OCI-LY1 (cell line): Measurements from ENCODE around the gene PRKAR1A.
"Not testable (repeated sequence)": the region's sequence is repeated elsewhere in the genome, so short reads cannot be mapped to it uniquely, and the experiment has no call there.

Experiments
- H2AFZ ChIP-seq: fragments of 200-600 bp; sonication (generic), shearing (Covaris generic); 2 replicates; pipeline ENCODE4 v1.6.0; 2014; ENCODE audit warnings: antibody characterized with exemption, mild to moderate bottlenecking, low read length
- H3F3A ChIP-seq: fragments of 200-600 bp; sonication (generic), shearing (Covaris generic); 2 replicates; pipeline ENCODE4 v1.6.0; 2014; ENCODE audit warnings: mild to moderate bottlenecking, antibody characterized with exemption, low read length, moderate library complexity; ENCODE audit not compliant: insufficient read depth
- H3K27ac ChIP-seq: fragments of 200-600 bp; sonication (generic); 2 replicates; pipeline ENCODE4 v1.5.1; 2014; ENCODE audit warnings: low read length, mixed run types, mild to moderate bottlenecking, low read depth; ENCODE audit not compliant: poor library complexity, severe bottlenecking
- H3K27me3 ChIP-seq: fragments of 200-600 bp; sonication (generic); 2 replicates; pipeline ENCODE4 v1.6.0; 2014; ENCODE audit warnings: antibody characterized with exemption, mild to moderate bottlenecking, low read length, moderate library complexity; ENCODE audit not compliant: insufficient read depth
- H3K36me3 ChIP-seq: fragments of 200-600 bp; sonication (generic); 2 replicates; pipeline ENCODE4 v1.6.1; 2014; ENCODE audit warnings: mild to moderate bottlenecking, antibody characterized with exemption, low read length, moderate library complexity, mixed read lengths; ENCODE audit not compliant: insufficient read depth
- H3K4me1 ChIP-seq: fragments of 200-600 bp; sonication (generic); 2 replicates; pipeline ENCODE4 v1.5.1; 2014; ENCODE audit warnings: mild to moderate bottlenecking, low read length, moderate library complexity; ENCODE audit not compliant: insufficient read depth, severe bottlenecking
- H3K4me2 ChIP-seq: fragments of 200-600 bp; sonication (generic), shearing (Covaris generic); 2 replicates; pipeline ENCODE4 v1.6.1; 2014; ENCODE audit warnings: low read length
- H3K4me3 ChIP-seq: fragments of 200-600 bp; sonication (generic); 2 replicates; pipeline ENCODE4 v1.5.1; 2014; ENCODE audit warnings: low read length, low read depth, mild to moderate bottlenecking, mixed read lengths; ENCODE audit not compliant: poor library complexity, severe bottlenecking
- H3K79me2 ChIP-seq: fragments of 200-600 bp; shearing (Covaris generic); 2 replicates; pipeline ENCODE4 v1.6.1; 2016; ENCODE audit warnings: mixed run types, low read length, mixed read lengths; ENCODE audit not compliant: insufficient read depth
- H3K9ac ChIP-seq: fragments of 200-600 bp; sonication (generic), shearing (Covaris generic); 2 replicates; pipeline ENCODE4 v1.6.1; 2014; ENCODE audit warnings: mild to moderate bottlenecking, low read length, mixed read lengths
- H3K9me2 ChIP-seq: fragments of 200-600 bp; sonication (generic), shearing (Covaris generic); 2 replicates; pipeline ENCODE4 v1.6.1; 2014; ENCODE audit warnings: low read depth, mild to moderate bottlenecking, low read length, mixed read lengths
- H3K9me3 ChIP-seq: fragments of 200-600 bp; shearing (Covaris generic); 2 replicates; pipeline ENCODE4 v1.6.1; 2014; ENCODE audit warnings: low read length, mixed read lengths
- H4K20me1 ChIP-seq: fragments of 200-600 bp; sonication (generic), shearing (Covaris generic); 2 replicates; pipeline ENCODE4 v1.6.0; 2016; ENCODE audit warnings: mild to moderate bottlenecking, low read length; ENCODE audit not compliant: insufficient read depth
- EZH2 ChIP-seq: fragments of 200-600 bp; sonication (generic), shearing (Covaris generic); IDR thresholded peaks from 2 replicates; pipeline ENCODE4 v1.8.0; 2017; ENCODE audit warnings: borderline replicate concordance, mixed run types, mild to moderate bottlenecking, antibody characterized with exemption, low read length, moderate library complexity, mixed read lengths
- TF ChIP-seq, protein P1 (sequence below): fragments of 200-600 bp; sonication (generic), shearing (Covaris generic); IDR thresholded peaks from 2 replicates; pipeline ENCODE4 v1.5.1; 2017; ENCODE audit warnings: mild to moderate bottlenecking, antibody characterized with exemption, low read length, moderate library complexity, mixed read lengths

The PRKAR1A gene

GRCh38 chr17:68580236-68580770 lies 68.1 kb downstream of the PRKAR1A start:
- H3K9me3 ChIP-seq, result no peaks in the 10 kb centered on the region
- no peak overlapping the region for H3K27ac ChIP-seq
- H3K36me3 ChIP-seq, result no peaks in the 10 kb centered on the region
- no peaks in the 10 kb centered on the region for H3F3A ChIP-seq
- no peak overlapping the region for H3K4me2 ChIP-seq
- no peaks in the 10 kb centered on the region for H3K9me2 ChIP-seq
- H3K9ac ChIP-seq, result no peak overlapping the region
- no peaks in the 10 kb centered on the region for H3K79me2 ChIP-seq
- no peaks in the 10 kb centered on the region for H3K4me1 ChIP-seq
- no peak overlapping the region for H2AFZ ChIP-seq
- no peaks in the 10 kb centered on the region for H3K27me3 ChIP-seq
- no peak overlapping the region for H3K4me3 ChIP-seq
- no peaks in the 10 kb centered on the region for H4K20me1 ChIP-seq
- TF ChIP-seq, protein P1, sequence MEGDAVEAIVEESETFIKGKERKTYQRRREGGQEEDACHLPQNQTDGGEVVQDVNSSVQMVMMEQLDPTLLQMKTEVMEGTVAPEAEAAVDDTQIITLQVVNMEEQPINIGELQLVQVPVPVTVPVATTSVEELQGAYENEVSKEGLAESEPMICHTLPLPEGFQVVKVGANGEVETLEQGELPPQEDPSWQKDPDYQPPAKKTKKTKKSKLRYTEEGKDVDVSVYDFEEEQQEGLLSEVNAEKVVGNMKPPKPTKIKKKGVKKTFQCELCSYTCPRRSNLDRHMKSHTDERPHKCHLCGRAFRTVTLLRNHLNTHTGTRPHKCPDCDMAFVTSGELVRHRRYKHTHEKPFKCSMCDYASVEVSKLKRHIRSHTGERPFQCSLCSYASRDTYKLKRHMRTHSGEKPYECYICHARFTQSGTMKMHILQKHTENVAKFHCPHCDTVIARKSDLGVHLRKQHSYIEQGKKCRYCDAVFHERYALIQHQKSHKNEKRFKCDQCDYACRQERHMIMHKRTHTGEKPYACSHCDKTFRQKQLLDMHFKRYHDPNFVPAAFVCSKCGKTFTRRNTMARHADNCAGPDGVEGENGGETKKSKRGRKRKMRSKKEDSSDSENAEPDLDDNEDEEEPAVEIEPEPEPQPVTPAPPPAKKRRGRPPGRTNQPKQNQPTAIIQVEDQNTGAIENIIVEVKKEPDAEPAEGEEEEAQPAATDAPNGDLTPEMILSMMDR, result no peak
- no peak for TF ChIP-seq EZH2

DNA sequence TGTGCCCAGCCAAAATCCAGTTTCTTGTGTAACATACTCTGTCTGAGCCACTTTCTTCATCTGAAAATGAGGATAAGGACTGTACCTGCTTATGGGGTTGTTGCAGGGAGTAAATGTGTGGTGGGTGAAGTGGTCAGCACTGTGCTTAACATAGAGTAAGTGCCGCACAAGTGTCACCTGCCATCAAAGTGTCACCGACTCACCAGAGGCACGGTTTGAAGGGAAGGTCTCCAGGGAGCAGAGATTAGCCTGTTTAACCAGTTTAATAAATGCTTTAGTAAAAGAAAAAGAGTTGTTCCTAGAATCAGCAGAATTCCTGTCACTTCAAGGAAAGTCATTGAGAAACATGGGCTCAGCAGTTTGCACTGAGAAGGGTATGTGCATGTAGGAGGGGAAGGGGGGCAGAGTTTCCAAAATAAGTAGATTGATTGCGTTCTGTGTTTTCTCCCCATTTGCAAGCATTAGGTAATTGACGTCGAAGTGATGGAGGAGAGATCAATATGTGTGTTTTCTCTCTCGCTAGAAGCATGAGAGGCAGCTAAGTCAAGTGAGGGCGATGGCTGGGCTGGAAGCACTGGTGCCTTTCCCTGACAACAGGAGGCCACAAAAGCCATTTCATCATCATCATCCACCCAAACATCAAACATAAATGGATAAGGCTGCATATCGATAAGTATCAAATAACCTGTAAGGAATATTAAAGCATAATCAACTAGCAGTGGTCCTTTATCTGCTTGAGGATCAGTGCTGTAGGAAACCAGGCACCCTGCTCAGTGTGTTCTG lies 69.8 kb downstream of the PRKAR1A start:
- H3K4me2 ChIP-seq, result no peak overlapping the region
- no peaks in the 10 kb centered on the region for H3K36me3 ChIP-seq
- no peak overlapping the region for H3K27ac ChIP-seq
- no peaks in the 10 kb centered on the region for H3K4me1 ChIP-seq
- no peaks in the 10 kb centered on the region for H3K9me2 ChIP-seq
- H3K79me2 ChIP-seq, result no peaks in the 10 kb centered on the region
- peaks cover 4% of the 10 kb centered on the region for H3K27me3 ChIP-seq
- H3K4me3 ChIP-seq, result no peak overlapping the region
- no peak overlapping the region for H3K9ac ChIP-seq
- no peak for TF ChIP-seq EZH2
- TF ChIP-seq, protein P1, result no peak
- no peaks in the 10 kb centered on the region for H3K9me3 ChIP-seq
- no peaks in the 10 kb centered on the region for H3F3A ChIP-seq
- no peak overlapping the region for H2AFZ ChIP-seq
- no peaks in the 10 kb centered on the region for H4K20me1 ChIP-seq

GRCh38 chr17:68582867-68583266 lies 70.6 kb downstream of the PRKAR1A start:
- not testable (repeated sequence) for H3F3A ChIP-seq, H2AFZ ChIP-seq, H3K4me2 ChIP-seq, H3K9me3 ChIP-seq, H3K79me2 ChIP-seq, H4K20me1 ChIP-seq, H3K9ac ChIP-seq, H3K4me3 ChIP-seq, H3K9me2 ChIP-seq, H3K27me3 ChIP-seq, H3K4me1 ChIP-seq, H3K36me3 ChIP-seq, H3K27ac ChIP-seq
